WI38 (cell line): ENCODE data around the gene SYT5.
"Not testable (repeated sequence)": the region's sequence is repeated elsewhere in the genome, so short reads cannot be mapped to it uniquely, and the experiment has no call there.

Experiments
- H3K4me3 ChIP-seq: 2 replicates; pipeline ENCODE4 v1.5.1; 2011; ENCODE audit warnings: low read depth, mild to moderate bottlenecking, control low read depth, low read length
- TF ChIP-seq, protein P1 (sequence below): IDR thresholded peaks from 2 replicates; pipeline ENCODE4 v1.5.1; 2012; ENCODE audit warnings: low read depth, mild to moderate bottlenecking, control low read depth, low read length

The SYT5 gene

GRCh38 chr19:55157064-55157908 is 22.8 kb downstream of the SYT5 start, which contains the start of gene TNNI3:
Gene TNNI3, minus strand, starts transcription at chr19:55157732. Its CDS starts 143 bp downstream, at chr19:55157589.
- TF ChIP-seq, protein P1, sequence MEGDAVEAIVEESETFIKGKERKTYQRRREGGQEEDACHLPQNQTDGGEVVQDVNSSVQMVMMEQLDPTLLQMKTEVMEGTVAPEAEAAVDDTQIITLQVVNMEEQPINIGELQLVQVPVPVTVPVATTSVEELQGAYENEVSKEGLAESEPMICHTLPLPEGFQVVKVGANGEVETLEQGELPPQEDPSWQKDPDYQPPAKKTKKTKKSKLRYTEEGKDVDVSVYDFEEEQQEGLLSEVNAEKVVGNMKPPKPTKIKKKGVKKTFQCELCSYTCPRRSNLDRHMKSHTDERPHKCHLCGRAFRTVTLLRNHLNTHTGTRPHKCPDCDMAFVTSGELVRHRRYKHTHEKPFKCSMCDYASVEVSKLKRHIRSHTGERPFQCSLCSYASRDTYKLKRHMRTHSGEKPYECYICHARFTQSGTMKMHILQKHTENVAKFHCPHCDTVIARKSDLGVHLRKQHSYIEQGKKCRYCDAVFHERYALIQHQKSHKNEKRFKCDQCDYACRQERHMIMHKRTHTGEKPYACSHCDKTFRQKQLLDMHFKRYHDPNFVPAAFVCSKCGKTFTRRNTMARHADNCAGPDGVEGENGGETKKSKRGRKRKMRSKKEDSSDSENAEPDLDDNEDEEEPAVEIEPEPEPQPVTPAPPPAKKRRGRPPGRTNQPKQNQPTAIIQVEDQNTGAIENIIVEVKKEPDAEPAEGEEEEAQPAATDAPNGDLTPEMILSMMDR: no peak
- no peak within 1 kb of the TSS for H3K4me3 ChIP-seq

GRCh38 chr19:55156202-55157063 is 23.7 kb downstream of the SYT5 start:
- H3K4me3 ChIP-seq: no peak overlapping the region
- TF ChIP-seq, protein P1: no peak

GRCh38 chr19:55155784-55156183 is 24.3 kb downstream of the SYT5 start:
- H3K4me3 ChIP-seq: not testable (repeated sequence)

DNA sequence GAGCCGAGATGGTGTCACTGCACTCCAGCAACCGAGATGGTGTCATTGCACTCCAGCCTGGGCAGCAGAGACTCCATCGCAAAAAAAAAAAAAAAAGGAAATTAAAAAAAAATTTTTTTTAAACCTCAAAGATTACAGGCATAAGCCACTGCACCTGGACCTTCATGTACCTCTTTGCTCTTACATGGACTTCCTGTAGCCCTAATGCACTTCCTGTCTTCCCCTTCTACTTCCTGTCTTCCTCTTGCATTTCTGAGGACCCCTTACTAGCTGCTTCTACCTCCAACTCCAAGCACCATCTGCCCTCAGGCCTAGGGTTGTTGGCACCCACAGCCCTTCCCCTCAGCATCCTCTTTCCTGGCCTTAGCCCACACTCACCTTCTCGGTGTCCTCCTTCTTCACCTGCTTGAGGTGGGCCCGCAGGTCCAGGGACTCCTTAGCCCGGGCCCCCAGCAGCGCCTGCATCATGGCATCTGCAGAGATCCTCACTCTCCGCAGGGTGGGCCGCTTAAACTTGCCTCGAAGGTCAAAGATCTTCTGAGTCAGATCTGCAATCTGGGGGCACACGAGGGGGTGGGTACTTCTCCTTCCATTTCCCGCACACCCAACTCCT is 26.3 kb downstream of the SYT5 start:
- no peak overlapping the region for H3K4me3 ChIP-seq
- TF ChIP-seq, protein P1: no peak

GRCh38 chr19:55152017-55152416 is 28.1 kb downstream of the SYT5 start:
- TF ChIP-seq, protein P1: no peak
- no peak overlapping the region for H3K4me3 ChIP-seq

GRCh38 chr19:55149078-55150003 is 30.7 kb downstream of the SYT5 start, which contains the start of gene TNNT1:
Gene TNNT1, minus strand, starts transcription at chr19:55149206. Its CDS starts 2,049 bp downstream, at chr19:55147157.
- H3K4me3 ChIP-seq: no peak within 1 kb of the TSS
- TF ChIP-seq, protein P1: no peak
